GM12891 (cell line): Measurements from ENCODE around the gene ANKH.
"Not testable (repeated sequence)": the region's sequence is repeated elsewhere in the genome, so short reads cannot be mapped to it uniquely, and the experiment has no call there.

Experiments used
- PAX5 ChIP-seq: IDR thresholded peaks from 2 replicates; pipeline ENCODE4 v1.6.1; 2011; ENCODE audit warnings: low read length, moderate library complexity, mild to moderate bottlenecking; ENCODE audit not compliant: insufficient read depth, severe bottlenecking
- POLR2A ChIP-seq: IDR thresholded peaks from 2 replicates; pipeline ENCODE4 v1.6.1; 2011; ENCODE audit warnings: low read depth, low read length, control low read depth
- POLR2AphosphoS5 ChIP-seq: IDR thresholded peaks from 2 replicates; pipeline ENCODE4 v1.6.1; 2011; ENCODE audit warnings: low read depth, low read length, control low read depth
- POU2F2 ChIP-seq: IDR thresholded peaks from 2 replicates; pipeline ENCODE4 v1.6.1; 2011; ENCODE audit warnings: low read depth, mild to moderate bottlenecking, control low read depth, low read length, moderate library complexity
- SPI1 ChIP-seq: IDR thresholded peaks from 2 replicates; pipeline ENCODE4 v1.6.1; 2011; ENCODE audit warnings: low read depth, low read length, control low read depth
- TAF1 ChIP-seq: IDR thresholded peaks from 2 replicates; pipeline ENCODE4 v1.6.1; 2011; ENCODE audit warnings: low read depth, low read length, control low read depth

- TF ChIP-seq POLR2AphosphoS5, POLR2A, TAF1, PAX5, SPI1, POU2F2: not testable (repeated sequence)
These were observed 74.2 kb downstream of the ANKH start for GRCh38 chr5:14797385-14797784.
